ENCODE data around the gene EPHB1.

- TF ChIP-seq CTCF (IDR thresholded peaks at IDR 0.05) (no peak), POLR2AphosphoS5 (IDR thresholded peaks at IDR 0.05) (no peak)
Observed at GRCh38 chr3:134874737-134875413, 79.8 kb downstream of the EPHB1 start.
